HG02943 (cell line): ENCODE measurements around the gene CLEC6A.
"Not testable (repeated sequence)": the region's sequence is repeated elsewhere in the genome, so short reads cannot be mapped to it uniquely, and the experiment has no call there.

Source experiments
- ATAC-seq: cut with Tn5 transposase; IDR thresholded peaks from one replicate; pipeline ENCODE4 v1.9.1; 2021; ENCODE audit warnings: mild to moderate bottlenecking, low read depth, moderate library complexity; ENCODE audit not compliant: unreplicated experiment

Gene CLEC6A

DNA sequence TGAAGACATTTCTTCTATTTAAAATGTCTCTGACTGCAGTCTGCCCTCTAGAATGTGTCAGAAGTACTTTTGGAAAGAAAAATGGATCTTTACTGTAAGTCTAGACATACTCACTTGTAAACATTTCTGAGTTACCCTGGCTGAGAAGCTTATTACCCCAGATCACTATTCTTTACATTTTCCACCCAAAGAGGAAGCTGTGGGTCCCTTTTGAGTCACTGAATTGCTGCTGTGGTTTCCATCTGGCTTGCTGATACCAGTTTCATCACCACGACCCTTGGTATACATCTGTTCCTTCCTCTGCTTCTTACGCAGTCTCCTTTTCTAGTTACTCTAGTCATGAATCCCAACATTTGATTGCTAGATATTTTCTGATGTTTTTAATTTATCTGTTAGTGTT lies 37.3 kb downstream of the CLEC6A start:
- peak; percentile 96 for ATAC-seq

DNA sequence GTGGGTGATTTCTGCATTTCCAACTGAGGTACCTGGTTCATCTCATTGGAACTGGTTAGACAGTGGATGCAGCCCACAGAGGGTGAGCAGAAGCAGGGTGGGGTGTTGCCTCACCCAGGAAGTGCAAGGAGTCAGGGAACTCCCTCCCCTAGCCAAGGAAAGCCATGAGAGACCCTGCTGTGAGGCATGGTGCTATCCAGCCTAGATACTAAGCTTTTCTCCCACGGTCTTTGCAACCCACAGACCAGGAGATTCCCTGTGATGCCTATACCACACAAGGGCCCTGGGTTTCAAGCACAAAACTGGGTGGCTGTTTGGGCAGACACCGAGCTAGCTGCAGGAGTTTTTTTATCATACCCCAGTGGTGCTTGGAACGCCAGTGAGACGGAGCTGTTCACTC lies 39.9 kb downstream of the CLEC6A start:
- ATAC-seq = not testable (repeated sequence)

- not testable (repeated sequence) for ATAC-seq
Observed at GRCh38 chr12:8496074-8496473, 40.3 kb downstream of the CLEC6A start.

DNA sequence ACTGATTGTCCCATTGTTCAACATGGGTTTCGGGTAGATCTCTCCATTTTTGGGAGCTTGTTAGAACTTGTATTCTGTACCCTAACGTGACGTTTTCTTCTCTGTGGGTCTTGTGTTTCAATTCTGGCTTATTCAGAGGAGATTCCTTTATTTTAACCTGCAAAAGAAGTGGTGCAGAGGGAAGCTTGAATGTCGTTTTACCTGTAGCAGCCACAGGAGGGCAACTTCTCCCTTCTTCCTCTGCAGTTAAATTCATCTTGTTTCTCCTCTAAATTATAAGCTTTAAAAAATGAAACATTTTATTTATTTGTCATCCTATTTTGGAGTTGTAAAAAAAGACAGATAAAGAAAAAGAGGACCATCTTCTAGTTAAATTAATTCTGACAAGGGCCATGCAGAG lies 43.9 kb downstream of the CLEC6A start:
- ATAC-seq = no peak

DNA sequence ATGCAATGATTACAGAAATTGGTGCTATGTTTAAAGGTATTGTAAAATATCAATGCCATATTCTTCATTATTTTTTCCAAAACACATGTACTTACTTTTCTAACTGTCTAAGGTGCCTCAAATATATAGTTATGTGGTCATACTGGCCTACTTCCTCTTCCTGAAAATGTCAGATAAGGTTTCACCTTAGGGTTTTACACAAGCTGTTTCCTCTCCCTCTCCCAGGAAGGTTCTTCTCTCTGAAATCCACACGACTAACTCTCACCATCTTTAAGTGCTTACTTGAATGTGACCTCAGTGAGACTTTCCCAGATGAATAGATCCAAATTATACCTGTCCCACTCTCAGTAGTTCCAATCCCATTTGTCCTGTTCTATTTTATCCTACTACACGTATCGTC lies 46.0 kb downstream of the CLEC6A start:
- ATAC-seq = no peak

- ATAC-seq = no peak
Observed at GRCh38 chr12:8504351-8504750, 48.6 kb downstream of the CLEC6A start.

DNA sequence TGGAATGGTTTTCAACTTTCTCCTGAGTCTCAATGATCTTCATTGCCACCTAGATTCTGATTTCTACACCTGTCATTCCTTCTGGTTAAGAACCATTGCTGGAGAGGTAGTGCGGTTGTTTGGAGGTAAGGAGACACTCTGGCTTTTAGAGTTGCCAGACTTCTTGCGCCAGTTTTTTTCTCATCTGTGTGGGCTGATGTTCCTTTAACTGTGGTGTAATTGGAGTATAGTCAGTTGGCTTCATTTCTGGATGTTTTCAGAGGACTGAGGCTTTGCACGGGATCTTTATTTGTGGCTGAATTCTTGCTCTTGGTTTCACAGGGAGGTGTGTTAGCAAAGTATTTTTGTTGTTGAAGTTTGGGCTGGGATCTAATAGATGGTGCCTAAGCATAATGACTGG lies 51.8 kb downstream of the CLEC6A start:
- ATAC-seq = no peak

GRCh38 chr12:8508223-8508622 lies 52.5 kb downstream of the CLEC6A start:
- ATAC-seq = no peak

DNA sequence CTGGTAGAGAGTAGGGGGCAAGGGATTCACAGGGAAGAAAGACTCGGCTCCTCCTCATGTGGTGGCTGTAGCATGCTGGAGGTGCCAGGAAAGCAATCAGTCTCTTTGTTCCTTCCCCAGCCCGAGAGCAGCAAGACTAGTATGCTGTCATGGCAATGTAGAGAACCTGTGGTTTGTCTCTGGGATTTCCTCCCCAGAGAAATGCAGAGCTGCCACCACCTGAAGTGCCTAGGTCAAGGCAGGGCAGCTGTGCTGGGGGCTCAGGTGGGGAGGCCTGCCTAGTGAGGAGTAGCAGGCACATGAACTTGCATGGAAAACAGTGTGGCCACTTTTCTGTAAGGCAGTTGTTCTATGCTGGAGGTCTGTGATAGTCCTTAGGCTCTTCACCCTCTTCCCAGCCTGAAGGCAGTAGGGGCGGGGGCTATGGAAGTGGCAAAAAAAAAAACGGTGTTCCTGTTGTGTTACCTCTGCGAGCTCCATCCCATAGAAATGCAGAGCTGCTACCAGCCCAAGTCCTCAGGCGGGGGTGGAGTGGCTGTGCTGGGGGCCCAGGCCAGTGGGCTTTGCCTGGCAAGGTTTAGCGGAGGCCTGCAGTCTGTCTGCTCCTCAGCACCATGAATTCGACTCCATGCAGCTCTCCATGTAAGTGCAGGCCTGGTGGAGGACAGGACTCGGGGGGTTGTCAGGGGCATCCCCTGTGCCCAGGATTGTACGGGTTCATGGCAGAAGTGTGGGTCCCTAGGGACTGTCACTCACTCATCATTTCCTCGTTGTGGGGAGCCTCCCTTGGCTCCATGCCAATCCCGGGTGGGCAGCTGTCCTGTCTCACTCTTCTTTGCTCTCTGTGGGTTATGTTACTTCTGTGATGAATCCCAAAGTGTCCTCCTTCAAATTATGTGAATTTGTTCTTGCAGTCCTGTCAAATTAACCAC lies 53.4 kb downstream of the CLEC6A start:
- no peak for ATAC-seq

- no peak for ATAC-seq
Observed at GRCh38 chr12:8513256-8513655, 57.5 kb downstream of the CLEC6A start, which contains the start of gene CLEC4D. TSS of gene CLEC4D (plus strand) at chr12:8513503. CDS start at chr12:8513733, 230 bp downstream.

DNA sequence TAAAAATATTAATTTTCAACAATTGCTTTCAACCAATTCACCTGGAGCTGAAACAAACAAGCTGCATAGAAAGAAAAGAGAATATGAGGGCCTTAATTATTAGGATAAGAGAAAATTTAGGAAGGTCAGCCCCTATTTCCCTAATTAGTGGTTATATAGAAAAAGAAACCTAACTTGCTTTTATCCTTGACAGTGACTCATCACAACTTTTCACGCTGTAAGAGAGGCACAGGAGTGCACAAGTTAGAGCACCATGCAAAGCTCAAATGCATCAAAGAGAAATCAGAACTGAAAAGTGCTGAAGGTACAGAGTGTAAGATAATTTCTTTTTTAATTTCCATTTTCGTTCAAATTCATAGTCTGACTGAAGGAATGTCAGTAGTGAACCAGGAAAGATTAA lies 62.2 kb downstream of the CLEC6A start:
- ATAC-seq = no peak

GRCh38 chr12:8519171-8519570 lies 63.4 kb downstream of the CLEC6A start:
- no peak for ATAC-seq

- ATAC-seq = no peak
Observed at GRCh38 chr12:8527250-8528130, 71.7 kb downstream of the CLEC6A start.
